ENCODE results near the gene TUT1. TPM values are rescaled to one million over a fixed set of nuclear protein-coding genes. Genes with fewer than 3 reads are reported as not detected.

TUT1 gene
- total and polyA plus RNA-seq, 2 of the 4 experiments (the other 2 are of a cell fraction), result 4.3 to 10.1 TPM

DNA sequence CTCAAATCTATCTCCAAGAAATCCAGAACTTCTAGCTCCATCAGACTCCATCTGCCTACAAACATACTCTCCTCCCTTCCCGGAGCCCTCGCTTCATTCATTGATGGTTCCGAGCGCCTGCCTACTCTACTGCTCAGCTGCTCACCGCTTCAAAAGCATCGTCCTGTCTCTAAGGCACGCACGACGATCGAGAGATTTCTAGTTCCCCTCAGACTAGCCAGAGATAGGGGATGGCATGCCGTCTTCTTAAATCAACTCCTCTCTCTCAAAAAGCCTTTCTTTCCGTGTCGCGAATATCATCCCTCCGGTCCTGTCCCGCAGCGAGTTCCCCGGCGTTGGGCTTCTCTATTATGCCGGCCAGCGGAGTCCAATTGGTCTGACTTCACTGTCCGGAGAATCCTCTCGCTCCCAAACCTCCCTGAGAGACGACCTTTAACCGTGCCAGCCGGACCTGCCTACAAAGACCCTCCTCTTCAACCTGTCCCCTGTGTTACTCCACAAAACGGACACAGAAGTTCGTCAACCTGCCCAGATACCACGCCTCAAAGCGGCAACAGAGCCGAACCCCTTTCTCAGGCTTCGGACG lies 18.2 kb downstream of the TUT1 start (continued):
- TF ChIP-seq, protein P1, sequence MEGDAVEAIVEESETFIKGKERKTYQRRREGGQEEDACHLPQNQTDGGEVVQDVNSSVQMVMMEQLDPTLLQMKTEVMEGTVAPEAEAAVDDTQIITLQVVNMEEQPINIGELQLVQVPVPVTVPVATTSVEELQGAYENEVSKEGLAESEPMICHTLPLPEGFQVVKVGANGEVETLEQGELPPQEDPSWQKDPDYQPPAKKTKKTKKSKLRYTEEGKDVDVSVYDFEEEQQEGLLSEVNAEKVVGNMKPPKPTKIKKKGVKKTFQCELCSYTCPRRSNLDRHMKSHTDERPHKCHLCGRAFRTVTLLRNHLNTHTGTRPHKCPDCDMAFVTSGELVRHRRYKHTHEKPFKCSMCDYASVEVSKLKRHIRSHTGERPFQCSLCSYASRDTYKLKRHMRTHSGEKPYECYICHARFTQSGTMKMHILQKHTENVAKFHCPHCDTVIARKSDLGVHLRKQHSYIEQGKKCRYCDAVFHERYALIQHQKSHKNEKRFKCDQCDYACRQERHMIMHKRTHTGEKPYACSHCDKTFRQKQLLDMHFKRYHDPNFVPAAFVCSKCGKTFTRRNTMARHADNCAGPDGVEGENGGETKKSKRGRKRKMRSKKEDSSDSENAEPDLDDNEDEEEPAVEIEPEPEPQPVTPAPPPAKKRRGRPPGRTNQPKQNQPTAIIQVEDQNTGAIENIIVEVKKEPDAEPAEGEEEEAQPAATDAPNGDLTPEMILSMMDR (conservative IDR thresholded peaks at IDR 0.05; ENCODE audit: low read depth, low read length), result no peak
- no peak for TF ChIP-seq RFX5 (IDR thresholded peaks at IDR 0.05; ENCODE audit: low read depth, low read length)
- TF ChIP-seq, protein P2, sequence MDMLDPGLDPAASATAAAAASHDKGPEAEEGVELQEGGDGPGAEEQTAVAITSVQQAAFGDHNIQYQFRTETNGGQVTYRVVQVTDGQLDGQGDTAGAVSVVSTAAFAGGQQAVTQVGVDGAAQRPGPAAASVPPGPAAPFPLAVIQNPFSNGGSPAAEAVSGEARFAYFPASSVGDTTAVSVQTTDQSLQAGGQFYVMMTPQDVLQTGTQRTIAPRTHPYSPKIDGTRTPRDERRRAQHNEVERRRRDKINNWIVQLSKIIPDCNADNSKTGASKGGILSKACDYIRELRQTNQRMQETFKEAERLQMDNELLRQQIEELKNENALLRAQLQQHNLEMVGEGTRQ (IDR thresholded peaks at IDR 0.05; ENCODE audit: low read depth, low read length), result no peak
- no peak for TF ChIP-seq SMC3 (IDR thresholded peaks at IDR 0.05; ENCODE audit: low read depth, low read length)
- no peak for TF ChIP-seq MAFK (IDR thresholded peaks at IDR 0.05; ENCODE audit: low read depth, low read length)
